CD14-positive monocyte (primary cell): Measurements from ENCODE around the gene C6orf47. TPM values are rescaled to one million over a fixed set of nuclear protein-coding genes. Genes with fewer than 3 reads are reported as not detected.

Source experiments
- DNase-seq, 3 donors: peaks; one replicate each; pipeline ENCODE4 v3.0.0-alpha.2; 2011 to 2022
- H2AFZ ChIP-seq: 2 replicates; pipeline ENCODE4 v1.6.0; 2012; ENCODE audit warnings: mild to moderate bottlenecking, low read depth, low read length, inconsistent platforms; ENCODE audit not compliant: insufficient read depth, poor library complexity, severe bottlenecking
- H3K27ac ChIP-seq, 2 donors: 1 replicate in 1 of 2; 2 replicates in 1 of 2; pipeline ENCODE4 v1.5.1; 2012 to 2013; ENCODE audit warnings: low read length in 2 of 2, control low read depth in 1 of 2, inconsistent platforms in 1 of 2, low read depth in 1 of 2, mild to moderate bottlenecking in 1 of 2
- H3K27me3 ChIP-seq, 2 donors: one replicate each; pipeline versions ENCODE4 v1.6.0 to v1.6.1; 2011 to 2013; ENCODE audit warnings: low read length in 2 of 2; ENCODE audit not compliant: control insufficient read depth in 2 of 2, insufficient read depth in 2 of 2
- H3K36me3 ChIP-seq, 2 donors: replicated peaks in 1 of 2; 1 replicate in 1 of 2; 2 replicates in 1 of 2; pipeline versions ENCODE4 v1.5.1 to v1.6.1; 2012 to 2013; ENCODE audit warnings: low read length in 2 of 2, control low read depth in 1 of 2, inconsistent platforms in 1 of 2, mild to moderate bottlenecking in 1 of 2; ENCODE audit not compliant: insufficient read depth in 2 of 2, control insufficient read depth in 1 of 2
- H3K4me1 ChIP-seq, 2 donors: 1 replicate in 1 of 2; 2 replicates in 1 of 2; pipeline versions ENCODE4 v1.5.1 to v1.6.1; 2012 to 2013; ENCODE audit warnings: low read length in 2 of 2, control low read depth in 1 of 2, inconsistent platforms in 1 of 2, mild to moderate bottlenecking in 1 of 2, moderate library complexity in 1 of 2; ENCODE audit not compliant: insufficient read depth in 2 of 2, control insufficient read depth in 1 of 2
- H3K4me2 ChIP-seq: replicated peaks from 2 replicates; pipeline ENCODE3; 2012; ENCODE audit warnings: low read length, moderate library complexity, mild to moderate bottlenecking; ENCODE audit not compliant: poor library complexity, severe bottlenecking; ENCODE audit errors: extremely low read depth
- H3K4me3 ChIP-seq, 3 experiments: fragments of 200-600 bp in 1 of 3; sonication (generic) in 1 of 3; replicated peaks in 1 of 3; 1 replicate in 2 of 3; 2 replicates in 1 of 3; pipeline ENCODE4 v1.5.1; 2011 to 2013; ENCODE audit warnings: low read length in 3 of 3, mild to moderate bottlenecking in 3 of 3, control low read depth in 2 of 3, low read depth in 2 of 3, inconsistent platforms in 1 of 3, moderate library complexity in 1 of 3
- H3K79me2 ChIP-seq: 2 replicates; pipeline ENCODE4 v1.6.0; 2012; ENCODE audit warnings: mild to moderate bottlenecking, control low read depth, inconsistent platforms, low read length, moderate library complexity; ENCODE audit not compliant: insufficient read depth
- H3K9ac ChIP-seq: 2 replicates; pipeline ENCODE4 v1.6.0; 2017; ENCODE audit warnings: low read length, mild to moderate bottlenecking; ENCODE audit not compliant: insufficient read depth, poor library complexity, severe bottlenecking
- H3K9me3 ChIP-seq, 2 donors: replicated peaks in 1 of 2; 1 replicate in 1 of 2; 2 replicates in 1 of 2; pipeline versions ENCODE4 v1.5.1 to v1.6.1; 2012 to 2013; ENCODE audit warnings: low read length in 2 of 2, control low read depth in 1 of 2; ENCODE audit not compliant: control insufficient read depth in 1 of 2, insufficient read depth in 1 of 2
- H4K20me1 ChIP-seq: 2 replicates; pipeline ENCODE4 v1.6.0; 2012; ENCODE audit warnings: mild to moderate bottlenecking, low read length, control low read depth, moderate library complexity; ENCODE audit not compliant: insufficient read depth
- H3K27ac Mint-ChIP-seq, 7 donors: one replicate each; pipeline ENCODE4 v1.8.0; 2020; ENCODE audit warnings: mild to moderate bottlenecking in 7 of 7, mixed read lengths in 7 of 7, moderate library complexity in 6 of 7, inconsistent platforms in 2 of 7
- H3K27me3 Mint-ChIP-seq, 3 donors: one replicate each; pipeline ENCODE4 v1.8.0; 2021 to 2022; ENCODE audit warnings: low read depth in 3 of 3, mild to moderate bottlenecking in 3 of 3, mixed read lengths in 3 of 3, moderate library complexity in 3 of 3, inconsistent platforms in 1 of 3
- H3K36me3 Mint-ChIP-seq, 2 donors: one replicate each; pipeline ENCODE4 v1.8.0; 2020; ENCODE audit warnings: mixed read lengths in 2 of 2, inconsistent platforms in 1 of 2, mild to moderate bottlenecking in 1 of 2
- H3K4me1 Mint-ChIP-seq: one replicate; pipeline ENCODE4 v1.8.0; 2020; ENCODE audit warnings: mild to moderate bottlenecking, mixed read lengths
- H3K4me3 Mint-ChIP-seq, 2 donors: one replicate each; pipeline ENCODE4 v1.8.0; 2020; ENCODE audit warnings: mild to moderate bottlenecking in 2 of 2, mixed read lengths in 2 of 2, moderate library complexity in 1 of 2
- H3K9me3 Mint-ChIP-seq, 7 donors: one replicate each; pipeline ENCODE4 v1.8.0; 2020 to 2022; ENCODE audit warnings: mixed read lengths in 7 of 7, mild to moderate bottlenecking in 6 of 7, moderate library complexity in 6 of 7, inconsistent platforms in 2 of 7
- CTCF ChIP-seq: fragments of 200-600 bp; IDR thresholded peaks from one replicate; pipeline ENCODE4 v1.8.0; 2022; ENCODE audit warnings: antibody characterized with exemption, mild to moderate bottlenecking
- WGBS: methylation state at CpG from one replicate; pipeline ENCODE4 v1.1.5; 2013; ENCODE audit warnings: missing lambda C conversion rate; ENCODE audit not compliant: insufficient coverage; 5-methylcytosine and 5-hydroxymethylcytosine counted together
- intact Hi-C, 2 donors: fragments of 100-400 bp; cut with micrococcal nuclease; formaldehyde crosslinking; loops; one replicate each; pipeline versions ENCODE4 v1.15.0 to v1.15.1; 2023
- polyA plus RNA-seq, 3 donors: library from polyadenylated mRNA; depleted of rRNA in 1 of 3; unstranded in 2 of 3; stranded (reverse) in 1 of 3; fragments of 300-500 nt in 2 of 3; fragments of >200 nt in 1 of 3; fragmentation: Illumina TruSeq in 2 of 3; gene quantifications; 1 replicate in 2 of 3; 2 replicates in 1 of 3; pipeline ENCODE4 v1.2.3, GENCODE V29; 2012 to 2021

The C6orf47 gene
- polyA plus RNA-seq, 3 donors, result 8.0 to 23.4 (median 18.1) TPM

GRCh38 chr6:31666337-31666965, 5.9 kb upstream of the C6orf47 start:
- Histone ChIP-seq H2AFZ (peak overlapping the region; percentile 81), H3K4me2 (peak overlapping the region; percentile 97), H3K9me3 (no peaks in the 10 kb centered on the region), H3K9ac (peak overlapping the region; percentile 88), H3K27me3 (no peaks in the 10 kb centered on the region), H3K27ac (peak overlapping the region; percentile 93 to 95), H3K4me1 (peaks cover 42 to 53% of the 10 kb centered on the region in 2 donors), H4K20me1 (peaks cover 11% of the 10 kb centered on the region), H3K36me3 (peaks cover 51 to 70% of the 10 kb centered on the region in 2 donors), H3K79me2 (peaks cover 68% of the 10 kb centered on the region), H3K4me3 (peak overlapping the region; percentile 87 to 94 (median 90))
- no peak for DNase-seq
- intact Hi-C loops, result loop anchor here (5.0 kb wide), 5 partner anchors 36 to 291 kb away; partner anchors contain the start of genes ABHD16A (in 1 of the 2), CLIC1 (in 1 of the 2), DDX39B (in 1 of the 2) and NELFE (in 1 of the 2)
- 8% methylated on average over 15 of the region's 15 CpGs for WGBS
- no peak for TF ChIP-seq CTCF
- peak overlapping the region; percentile 96 to 98 (median 98) for H3K27ac Mint-ChIP-seq
- H3K9me3 Mint-ChIP-seq, result peaks cover 0 to under 1% (median 0%) of the 10 kb centered on the region in 7 donors
- peaks cover 0 to 1% (median 0%) of the 10 kb centered on the region in 3 donors for H3K27me3 Mint-ChIP-seq
- H3K4me3 Mint-ChIP-seq, result peak overlapping the region; percentile 93 to 98
- H3K4me1 Mint-ChIP-seq, result peaks cover 46% of the 10 kb centered on the region
- peaks cover 66 to 78% of the 10 kb centered on the region in 2 donors for H3K36me3 Mint-ChIP-seq

GRCh38 chr6:31665501-31666336, 5.1 kb upstream of the C6orf47 start, which contains the start of gene CSNK2B:
TSS of gene CSNK2B (plus strand) at chr6:31666080. CDS start at chr6:31666832, 752 bp downstream.
- WGBS, result under 1% methylated on average over 33 of the region's 63 CpGs
- H3K4me2 ChIP-seq, result peak within 1 kb of the TSS; percentile 97
- H3K9me3 ChIP-seq, result no peaks in the 10 kb centered on the region
- peak; percentile 96 to 97 (median 96) for DNase-seq
- Mint-ChIP-seq H3K27me3 (peaks cover 0 to 1% (median 0%) of the 10 kb centered on the region in 3 donors), H3K27ac (peak within 1 kb of the TSS; percentile 96 to 98 (median 98)), H3K4me3 (peak within 1 kb of the TSS; percentile 93 to 98), H3K36me3 (peaks cover 59 to 75% of the 10 kb centered on the region in 2 donors), H3K4me1 (peaks cover 53% of the 10 kb centered on the region), H3K9me3 (no peaks in the 10 kb centered on the region)
- peak within 1 kb of the TSS; percentile 87 to 94 (median 90) for H3K4me3 ChIP-seq
- H2AFZ ChIP-seq, result peak within 1 kb of the TSS; percentile 81
- intact Hi-C loops, result loop anchor here (1.0 to 5.0 kb wide), 6 partner anchors 13 to 292 kb away; partner anchors contain the start of genes BAG6 (in 2 of the 2), ABHD16A (in 1 of the 2), CLIC1 (in 1 of the 2) and DDX39B (in 1 of the 2)
- peaks cover 48 to 60% of the 10 kb centered on the region in 2 donors for H3K4me1 ChIP-seq
- TF ChIP-seq CTCF, result no peak
- no peaks in the 10 kb centered on the region for H3K27me3 ChIP-seq
- peaks cover 44 to 62% of the 10 kb centered on the region in 2 donors for H3K36me3 ChIP-seq
- peaks cover 72% of the 10 kb centered on the region for H3K79me2 ChIP-seq
- H4K20me1 ChIP-seq, result peaks cover 6% of the 10 kb centered on the region
- H3K9ac ChIP-seq, result peak within 1 kb of the TSS; percentile 88
- H3K27ac ChIP-seq, result peak within 1 kb of the TSS; percentile 93 to 95
